IMR-90 (cell line): ENCODE measurements around the gene CEBPB. TPM values are rescaled to one million over a fixed set of nuclear protein-coding genes. Genes with fewer than 3 reads are reported as not detected.

Experiments used
- ATAC-seq: fragments of 200-7000 bp; cut with Tn5 transposase; 2 replicates; pipeline ENCODE4 v1.9.1; 2020; ENCODE audit warnings: low read depth, mild to moderate bottlenecking, moderate library complexity
- BruUV-seq: library from RNA; stranded (reverse); fragments of 400-500 nt; replicated peaks from 2 replicates; lab custom pipeline; 2021; lab: Mats Ljungman, UMichigan
- CTCF ChIA-PET: fragments of 300-600 bp; formaldehyde crosslinking; extraction: SDS; loops from one replicate; lab custom pipeline; 2021; ENCODE audit warnings: antibody characterized with exemption; lab: Yijun Ruan, JAX
- POLR2A ChIA-PET: fragments of 300-600 bp; sonication (Branson Sonifier 250); formaldehyde crosslinking; loops from one replicate; lab custom pipeline; 2022; ENCODE audit warnings: antibody characterized with exemption; ENCODE audit not compliant: unreplicated experiment; lab: Charles Lee
- DNase-seq: peaks from one replicate; pipeline ENCODE4 v3.0.0; 2013
- H2AFZ ChIP-seq: replicated peaks from 2 replicates; pipeline ENCODE3; 2013; ENCODE audit warnings: low read length, mild to moderate bottlenecking; ENCODE audit not compliant: poor library complexity
- H2AK5ac ChIP-seq: 2 replicates; pipeline ENCODE4 v1.6.1; 2013; ENCODE audit warnings: low read depth, low read length, inconsistent platforms
- H2AK9ac ChIP-seq: replicated peaks from 2 replicates; pipeline ENCODE3; 2013; ENCODE audit warnings: mild to moderate bottlenecking, low read depth, low read length, moderate library complexity; ENCODE audit not compliant: poor library complexity
- H2BK120ac ChIP-seq: 2 replicates; pipeline ENCODE4 v1.6.1; 2013; ENCODE audit warnings: low read depth, low read length, inconsistent platforms
- H2BK15ac ChIP-seq: 3 replicates; pipeline ENCODE4 v1.6.1; 2013; ENCODE audit warnings: low read depth, low read length, inconsistent platforms
- H2BK20ac ChIP-seq: 2 replicates; pipeline ENCODE4 v1.6.1; 2013; ENCODE audit warnings: low read depth, mild to moderate bottlenecking, inconsistent platforms, low read length, moderate library complexity
- H2BK5ac ChIP-seq: 2 replicates; pipeline ENCODE4 v1.6.1; 2013; ENCODE audit warnings: mild to moderate bottlenecking, low read depth, low read length, inconsistent platforms; ENCODE audit not compliant: poor library complexity, severe bottlenecking
- H3K14ac ChIP-seq: replicated peaks from 2 replicates; pipeline ENCODE4 v1.6.1; 2013; ENCODE audit warnings: low read depth, low read length, inconsistent platforms
- H3K18ac ChIP-seq: 2 replicates; pipeline ENCODE4 v1.6.1; 2013; ENCODE audit warnings: low read depth, low read length, control low read depth
- H3K23ac ChIP-seq: 2 replicates; pipeline ENCODE4 v1.6.1; 2013; ENCODE audit warnings: low read depth, low read length, inconsistent platforms
- H3K27ac ChIP-seq: 2 replicates; pipeline ENCODE4 v1.5.1; 2013; ENCODE audit warnings: mild to moderate bottlenecking, control low read depth, low read length; ENCODE audit not compliant: insufficient read depth
- H3K27me3 ChIP-seq: 2 replicates; pipeline ENCODE4 v1.6.1; 2013; ENCODE audit warnings: low read length; ENCODE audit not compliant: control insufficient read depth, insufficient read depth
- H3K36me3 ChIP-seq: 2 replicates; pipeline ENCODE4 v1.6.1; 2013; ENCODE audit warnings: low read length, mixed read lengths; ENCODE audit not compliant: control insufficient read depth, insufficient read depth
- H3K4ac ChIP-seq: 2 replicates; pipeline ENCODE4 v1.6.1; 2013; ENCODE audit warnings: low read depth, low read length, inconsistent platforms
- H3K4me1 ChIP-seq: 2 replicates; pipeline ENCODE4 v1.6.1; 2013; ENCODE audit warnings: low read length, mixed read lengths; ENCODE audit not compliant: control insufficient read depth, insufficient read depth
- H3K4me2 ChIP-seq: 2 replicates; pipeline ENCODE4 v1.6.1; 2013; ENCODE audit warnings: low read depth, mild to moderate bottlenecking, control low read depth, low read length, moderate library complexity
- H3K4me3 ChIP-seq: 2 replicates; pipeline ENCODE4 v1.5.1; 2013; ENCODE audit warnings: low read depth, mild to moderate bottlenecking, control low read depth, low read length, moderate library complexity; ENCODE audit not compliant: insufficient read depth
- H3K56ac ChIP-seq: 2 replicates; pipeline ENCODE4 v1.6.1; 2013; ENCODE audit warnings: low read length, inconsistent platforms; ENCODE audit not compliant: insufficient read depth; ENCODE audit errors: extremely low read depth
- H3K79me1 ChIP-seq, 2 experiments: 2 replicates each; pipeline ENCODE4 v1.6.1; 2013; ENCODE audit warnings: low read length in 2 of 2, inconsistent platforms in 1 of 2, low read depth in 1 of 2
- H3K9ac ChIP-seq: 2 replicates; pipeline ENCODE4 v1.6.1; 2013; ENCODE audit warnings: low read depth, low read length, control low read depth
- H3K9me1 ChIP-seq: 2 replicates; pipeline ENCODE4 v1.6.1; 2013; ENCODE audit warnings: low read length, inconsistent platforms; ENCODE audit not compliant: insufficient read depth
- H3K9me3 ChIP-seq: 2 replicates; pipeline ENCODE4 v1.6.1; 2013; ENCODE audit warnings: low read length; ENCODE audit not compliant: control insufficient read depth, insufficient read depth
- H4K20me1 ChIP-seq: 2 replicates; pipeline ENCODE4 v1.6.1; 2013; ENCODE audit warnings: low read length, inconsistent platforms; ENCODE audit not compliant: insufficient read depth
- H4K5ac ChIP-seq: 2 replicates; pipeline ENCODE4 v1.6.1; 2013; ENCODE audit warnings: mild to moderate bottlenecking, low read depth, low read length, control low read depth
- H4K8ac ChIP-seq, 2 experiments: 2 replicates each; pipeline ENCODE4 v1.6.1; 2013; ENCODE audit warnings: low read depth in 2 of 2, low read length in 2 of 2, control low read depth in 1 of 2, inconsistent platforms in 1 of 2
- H4K91ac ChIP-seq: 2 replicates; pipeline ENCODE4 v1.6.1; 2013; ENCODE audit warnings: low read depth, low read length, inconsistent platforms; ENCODE audit not compliant: insufficient read depth
- BHLHE40 ChIP-seq: fragments of 150-350 bp; IDR thresholded peaks from 2 replicates; pipeline ENCODE4 v1.6.1; 2016; ENCODE audit warnings: mild to moderate bottlenecking, low read depth, low read length
- CEBPB ChIP-seq: IDR thresholded peaks from 2 replicates; pipeline ENCODE4 v1.6.1; 2012; ENCODE audit warnings: low read depth, low read length, improper control_type of control experiment
- CHD1 ChIP-seq: IDR thresholded peaks from 2 replicates; pipeline ENCODE4 v1.6.1; 2012; ENCODE audit warnings: low read depth, low read length, improper control_type of control experiment
- ELK1 ChIP-seq: fragments of 150-350 bp; IDR thresholded peaks from 2 replicates; pipeline ENCODE4 v1.6.1; 2016; ENCODE audit warnings: low read depth, mild to moderate bottlenecking, low read length, moderate library complexity, borderline replicate concordance
- FOS ChIP-seq: fragments of 150-350 bp; IDR thresholded peaks from 2 replicates; pipeline ENCODE4 v1.6.1; 2016; ENCODE audit warnings: low read depth, low read length
- MAFK ChIP-seq: IDR thresholded peaks from 2 replicates; pipeline ENCODE4 v1.6.1; 2012; ENCODE audit warnings: low read depth, low read length, improper control_type of control experiment
- MAZ ChIP-seq: IDR thresholded peaks from 2 replicates; pipeline ENCODE4 v1.6.1; 2012; ENCODE audit warnings: low read depth, mild to moderate bottlenecking, low read length, improper control_type of control experiment, moderate library complexity, borderline replicate concordance
- MXI1 ChIP-seq: IDR thresholded peaks from 2 replicates; pipeline ENCODE4 v1.6.1; 2012; ENCODE audit warnings: low read depth, mild to moderate bottlenecking, low read length, moderate library complexity, borderline replicate concordance
- NFE2L2 ChIP-seq: fragments of 150-350 bp; IDR thresholded peaks from 2 replicates; pipeline ENCODE4 v1.6.1; 2016; ENCODE audit warnings: low read depth, mild to moderate bottlenecking, low read length
- POLR2A ChIP-seq: IDR thresholded peaks from 2 replicates; pipeline ENCODE4 v1.6.1; 2012; ENCODE audit warnings: mild to moderate bottlenecking, low read depth, low read length
- RAD21 ChIP-seq: IDR thresholded peaks from 2 replicates; pipeline ENCODE4 v1.6.1; 2012; ENCODE audit warnings: low read length, improper control_type of control experiment
- RFX5 ChIP-seq: IDR thresholded peaks from 2 replicates; pipeline ENCODE4 v1.8.0; 2012; ENCODE audit warnings: low read depth, mild to moderate bottlenecking, low read length, moderate library complexity
- SMC3 ChIP-seq: fragments of 150-350 bp; IDR thresholded peaks from 2 replicates; pipeline ENCODE4 v1.6.1; 2016; ENCODE audit warnings: low read depth, mild to moderate bottlenecking, antibody characterized with exemption, low read length, moderate library complexity
- WGBS, 2 experiments: methylation state at CpG; one replicate each; pipeline versions ENCODE4 v1.1.5 to v1.1.7; 2013; ENCODE audit warnings: missing lambda C conversion rate in 2 of 2; ENCODE audit not compliant: insufficient read length in 1 of 2; ENCODE audit errors: extremely low coverage in 2 of 2; 5-methylcytosine and 5-hydroxymethylcytosine counted together
- dilution Hi-C: fragments of 300-500 bp; cut with HindIII; formaldehyde crosslinking; loops from one replicate; pipeline ENCODE4 v1.14.3; 2018; ENCODE audit warnings: low sequenced_read_pairs; ENCODE audit not compliant: unreplicated experiment
- in situ Hi-C: fragments of 300-500 bp; cut with MboI; formaldehyde crosslinking; loops from 3 replicates; pipeline ENCODE4 v1.14.3; 2019; ENCODE audit warnings: low sequenced_read_pairs, inconsistent platforms, mixed read lengths
- intact Hi-C: fragments of 100-400 bp; cut with micrococcal nuclease; formaldehyde crosslinking; loops from 2 replicates; pipeline ENCODE4 v1.10.0; 2022
- polyA plus RNA-seq, 3 experiments: library from polyadenylated mRNA; depleted of rRNA; stranded (reverse); fragments of >200 nt; gene quantifications; 2 replicates each; pipeline ENCODE4 v1.2.3, GENCODE V29; 2012; ENCODE audit warnings: low replicate concordance in 1 of 3
- total RNA-seq: library from RNA; depleted of rRNA; stranded (reverse); fragments of >200 nt; gene quantifications from 2 replicates; pipeline ENCODE4 v1.2.3, GENCODE V29; 2012
- TF ChIP-seq, protein P1 (sequence below): fragments of 150-350 bp; IDR thresholded peaks from 2 replicates; pipeline ENCODE4 v1.6.1; 2017; ENCODE audit warnings: mild to moderate bottlenecking, antibody characterized with exemption, low read length, low read depth
- TF ChIP-seq, protein P2 (sequence below): conservative IDR thresholded peaks from 2 replicates; pipeline ENCODE4 v1.5.1; 2012; ENCODE audit warnings: mild to moderate bottlenecking, low read depth, low read length, improper control_type of control experiment

CEBPB gene
- total and polyA plus RNA-seq, 2 of the 4 experiments (the other 2 are of a cell fraction): 3.4 to 17.4 TPM

DNA sequence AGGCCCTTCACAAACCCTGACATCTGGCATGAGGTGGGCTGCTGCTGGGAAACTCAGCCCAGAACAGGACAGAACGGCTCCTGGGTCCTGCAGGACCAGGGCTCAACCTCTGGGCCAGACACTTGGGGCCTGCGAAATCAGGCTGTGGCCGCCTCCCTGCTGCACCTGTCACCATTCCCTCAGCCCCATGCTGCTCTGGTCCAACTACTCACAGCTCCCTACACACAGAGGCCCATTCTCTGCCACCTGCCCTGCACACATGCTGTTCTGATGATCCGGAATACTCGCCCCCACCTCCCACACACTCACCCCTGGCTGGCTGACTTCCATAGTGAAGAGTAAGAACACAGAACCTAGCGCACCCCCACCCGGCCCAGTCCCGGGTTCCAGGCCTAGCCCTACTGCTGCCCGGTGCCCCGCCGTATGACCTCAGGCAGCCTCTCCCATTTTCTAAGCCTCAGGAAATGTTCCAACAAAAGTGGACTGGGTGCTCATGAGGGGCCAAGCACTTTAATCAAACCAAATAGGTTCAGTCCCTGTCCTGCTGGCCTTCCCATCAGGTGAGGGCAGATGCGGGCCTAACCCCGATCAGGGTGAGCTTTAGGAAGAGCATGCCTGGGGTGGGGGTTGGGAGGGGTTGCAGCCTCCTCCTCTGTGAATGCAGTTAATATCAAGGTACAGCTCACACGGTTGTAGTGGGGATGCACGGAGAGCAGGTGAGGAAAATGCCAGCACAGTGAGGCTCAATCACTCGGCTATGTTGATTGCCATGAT is 41.0 kb upstream of the CEBPB start:
- Histone ChIP-seq H3K27me3 (no peaks in the 10 kb centered on the region), H4K91ac (no peak overlapping the region), H2AK9ac (no peak overlapping the region), H2BK15ac (no peak overlapping the region), H2BK5ac (no peak overlapping the region), H3K4me2 (no peak overlapping the region), H4K20me1 (peaks cover 65% of the 10 kb centered on the region), H3K14ac (no peak overlapping the region), H3K4me3 (no peak overlapping the region), H3K36me3 (peaks cover 33% of the 10 kb centered on the region), H2AFZ (no peak overlapping the region), H3K9me3 (no peaks in the 10 kb centered on the region), H3K79me1 (peaks cover 24 to 82% of the 10 kb centered on the region in 2 experiments; a peak in 3 of 4 replicates), H2BK20ac (no peak overlapping the region), H3K4ac (no peak overlapping the region), H4K5ac (no peak overlapping the region), H3K18ac (no peak overlapping the region), H4K8ac (no peak overlapping the region), H3K56ac (no peak overlapping the region), H3K9ac (no peak overlapping the region), H3K23ac (no peak overlapping the region), H3K9me1 (peaks cover 44% of the 10 kb centered on the region), H3K27ac (no peak overlapping the region), H2AK5ac (peak overlapping the region; percentile 18; the same call in 1 of the 2 replicates), H3K4me1 (peaks cover 43% of the 10 kb centered on the region), H2BK120ac (no peak overlapping the region)
- BruUV-seq: no TSS peak
- intact Hi-C loops: no loop called here
- DNase-seq (no peak), ATAC-seq (no peak)
- ChIA-PET CTCF (no interaction called here), POLR2A (interaction anchor here (0.6 kb wide), 1 partner anchor 10 kb away, joined by 8 read pairs; no protein-coding TSS in a partner anchor)
- dilution Hi-C loops: no loop called here
- WGBS, 2 experiments: 93% methylated on average over 7 of the region's 16 CpGs; no CpG with 5 or more reads in 1 of the 2 experiments
- in situ Hi-C loops: no loop called here
- TF ChIP-seq ELK1: no peak
- no peak for TF ChIP-seq BHLHE40
- no peak for TF ChIP-seq RAD21
- TF ChIP-seq NFE2L2: no peak
- no peak for TF ChIP-seq POLR2A
- TF ChIP-seq, protein P1, sequence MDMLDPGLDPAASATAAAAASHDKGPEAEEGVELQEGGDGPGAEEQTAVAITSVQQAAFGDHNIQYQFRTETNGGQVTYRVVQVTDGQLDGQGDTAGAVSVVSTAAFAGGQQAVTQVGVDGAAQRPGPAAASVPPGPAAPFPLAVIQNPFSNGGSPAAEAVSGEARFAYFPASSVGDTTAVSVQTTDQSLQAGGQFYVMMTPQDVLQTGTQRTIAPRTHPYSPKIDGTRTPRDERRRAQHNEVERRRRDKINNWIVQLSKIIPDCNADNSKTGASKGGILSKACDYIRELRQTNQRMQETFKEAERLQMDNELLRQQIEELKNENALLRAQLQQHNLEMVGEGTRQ: no peak
- no peak for TF ChIP-seq MAZ
- no peak for TF ChIP-seq CEBPB
- TF ChIP-seq, protein P2, sequence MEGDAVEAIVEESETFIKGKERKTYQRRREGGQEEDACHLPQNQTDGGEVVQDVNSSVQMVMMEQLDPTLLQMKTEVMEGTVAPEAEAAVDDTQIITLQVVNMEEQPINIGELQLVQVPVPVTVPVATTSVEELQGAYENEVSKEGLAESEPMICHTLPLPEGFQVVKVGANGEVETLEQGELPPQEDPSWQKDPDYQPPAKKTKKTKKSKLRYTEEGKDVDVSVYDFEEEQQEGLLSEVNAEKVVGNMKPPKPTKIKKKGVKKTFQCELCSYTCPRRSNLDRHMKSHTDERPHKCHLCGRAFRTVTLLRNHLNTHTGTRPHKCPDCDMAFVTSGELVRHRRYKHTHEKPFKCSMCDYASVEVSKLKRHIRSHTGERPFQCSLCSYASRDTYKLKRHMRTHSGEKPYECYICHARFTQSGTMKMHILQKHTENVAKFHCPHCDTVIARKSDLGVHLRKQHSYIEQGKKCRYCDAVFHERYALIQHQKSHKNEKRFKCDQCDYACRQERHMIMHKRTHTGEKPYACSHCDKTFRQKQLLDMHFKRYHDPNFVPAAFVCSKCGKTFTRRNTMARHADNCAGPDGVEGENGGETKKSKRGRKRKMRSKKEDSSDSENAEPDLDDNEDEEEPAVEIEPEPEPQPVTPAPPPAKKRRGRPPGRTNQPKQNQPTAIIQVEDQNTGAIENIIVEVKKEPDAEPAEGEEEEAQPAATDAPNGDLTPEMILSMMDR: no peak
- no peak for TF ChIP-seq RFX5
- no peak for TF ChIP-seq MAFK
- no peak for TF ChIP-seq SMC3
- no peak for TF ChIP-seq FOS
- TF ChIP-seq MXI1: no peak
- no peak for TF ChIP-seq CHD1
